GM18861 (cell line): ENCODE results near the gene NFATC2.
"Not testable (repeated sequence)": the region's sequence is repeated elsewhere in the genome, so short reads cannot be mapped to it uniquely, and the experiment has no call there.

Source experiments
- ATAC-seq: cut with Tn5 transposase; IDR thresholded peaks from one replicate; pipeline ENCODE4 v1.9.1; 2021; ENCODE audit not compliant: unreplicated experiment

The NFATC2 gene

DNA sequence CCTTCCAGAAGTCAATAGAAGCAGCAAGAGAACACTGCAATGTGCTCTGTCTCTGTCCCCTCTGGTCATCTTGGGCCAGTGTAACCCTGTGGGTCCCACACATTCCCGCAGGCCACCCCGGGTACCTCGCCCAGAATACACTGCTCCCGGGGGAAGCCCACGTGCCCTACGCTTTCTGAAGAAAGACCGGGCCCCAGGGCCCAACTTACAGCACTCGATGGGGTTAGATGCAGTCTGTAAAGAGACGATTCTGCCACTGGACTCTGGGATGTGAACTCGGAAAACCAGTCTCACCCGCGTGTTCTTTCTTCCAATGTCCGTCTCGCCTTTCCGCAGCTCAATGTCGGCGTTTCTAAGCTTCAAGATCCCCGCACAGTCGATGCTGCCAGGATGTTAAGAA lies 68.7 kb downstream of the NFATC2 start:
- no peak for ATAC-seq

DNA sequence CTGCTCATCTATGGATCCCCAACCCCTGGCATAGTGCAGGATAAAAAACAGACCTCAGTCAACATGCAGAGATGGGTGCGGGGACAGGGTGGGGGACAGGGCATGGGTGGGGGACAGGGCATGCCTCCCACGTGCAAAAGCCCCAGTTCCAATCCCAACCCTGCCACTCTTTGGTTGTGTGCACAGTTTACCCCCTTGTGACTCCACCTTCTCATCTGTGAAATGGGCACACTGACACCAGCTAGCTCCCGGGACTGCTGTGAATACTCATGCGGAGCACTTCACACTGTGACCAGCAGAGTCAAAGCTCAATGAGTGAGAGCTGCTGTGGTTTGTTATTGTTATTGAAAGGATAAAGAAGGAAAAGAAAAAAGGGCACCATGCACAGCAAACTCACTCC lies 69.3 kb downstream of the NFATC2 start:
- no peak for ATAC-seq

DNA sequence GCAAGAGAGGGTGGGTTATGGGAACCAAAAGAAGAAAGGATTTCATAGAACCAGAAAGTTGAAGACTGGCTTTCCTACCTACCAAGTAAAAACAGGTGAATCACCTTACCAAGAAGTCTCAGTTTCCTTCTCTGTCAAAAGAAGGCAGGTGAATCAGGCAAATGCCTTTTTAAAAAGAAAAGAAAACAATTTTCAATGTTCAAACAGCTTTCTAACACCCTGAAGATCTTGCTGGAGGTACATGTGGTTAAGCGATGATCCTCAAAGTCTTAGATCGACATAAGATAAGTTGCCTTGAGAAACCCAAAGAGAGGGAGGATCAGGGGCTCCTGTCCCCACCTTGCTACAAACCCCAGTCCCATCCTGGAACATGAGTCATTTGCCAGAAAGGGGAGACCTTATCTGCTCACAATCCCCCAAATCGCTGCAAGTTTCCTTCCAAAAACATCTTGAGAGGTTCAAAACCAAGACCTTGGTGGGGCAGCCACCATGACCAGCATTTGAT lies 71.6 kb downstream of the NFATC2 start:
- no peak for ATAC-seq

DNA sequence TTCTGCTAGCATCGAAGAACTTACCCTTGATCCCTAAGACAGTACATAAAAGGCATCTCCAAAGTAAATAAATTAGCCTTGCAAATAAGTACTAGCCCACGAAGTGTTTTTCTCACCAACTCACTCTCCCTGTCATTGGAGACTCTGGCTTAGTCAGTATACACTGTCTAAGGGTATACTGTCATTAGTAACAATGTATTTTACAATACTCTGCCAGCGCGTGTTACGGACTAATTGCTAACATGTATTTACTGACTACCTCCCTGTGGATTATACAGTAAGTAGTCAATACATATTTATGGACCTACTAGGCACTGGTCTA lies 72.1 kb downstream of the NFATC2 start:
- ATAC-seq: no peak

DNA sequence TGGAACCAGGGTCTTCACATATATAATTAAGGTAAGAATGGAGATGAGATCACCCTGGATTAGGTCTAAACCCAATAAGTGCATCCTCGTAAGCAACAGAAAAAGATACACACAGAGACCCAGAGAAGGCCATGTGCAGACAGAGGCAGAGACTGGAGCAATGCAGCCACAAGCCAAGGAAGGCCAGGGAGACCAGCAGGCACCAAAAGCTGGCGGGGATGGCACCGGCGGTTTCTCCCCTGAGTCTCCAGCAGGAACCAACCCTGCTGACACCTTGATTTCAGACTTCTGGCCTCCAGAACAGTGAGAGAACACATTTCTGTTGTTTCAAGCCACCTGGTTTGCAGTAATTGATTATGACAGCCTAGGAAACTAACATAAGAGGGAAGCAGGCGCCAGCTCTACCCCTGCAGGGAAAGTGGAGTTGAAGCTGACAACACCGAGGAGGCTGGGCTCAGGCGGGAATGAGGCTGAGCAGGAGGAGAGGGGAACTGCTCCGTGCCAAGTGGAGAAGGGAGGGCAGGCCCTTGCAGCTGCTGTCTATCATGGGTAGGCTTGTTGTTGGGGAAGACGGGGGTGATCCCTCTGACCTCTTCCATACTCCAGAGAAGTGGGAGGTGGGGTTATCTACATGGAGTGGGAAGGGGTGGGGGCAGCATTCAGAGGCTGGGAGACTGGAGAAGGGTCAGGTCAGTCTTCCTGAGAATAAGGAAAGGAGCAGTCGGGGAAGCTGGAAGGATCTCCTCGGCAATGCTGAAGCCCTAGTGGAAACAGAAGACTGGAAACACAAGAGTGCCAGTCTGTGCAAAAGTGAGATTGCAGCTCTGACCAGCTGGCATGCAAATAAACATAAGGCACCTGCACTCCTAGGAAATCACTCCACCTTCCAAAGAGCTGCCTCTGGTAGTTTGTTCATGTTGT lies 72.7 kb downstream of the NFATC2 start:
- ATAC-seq: no peak

- no peak for ATAC-seq
Observed at GRCh38 chr20:51469046-51469445, 73.5 kb downstream of the NFATC2 start.

- no peak for ATAC-seq
Observed at GRCh38 chr20:51468636-51469035, 73.9 kb downstream of the NFATC2 start.

GRCh38 chr20:51467956-51468626 lies 74.4 kb downstream of the NFATC2 start:
- ATAC-seq: no peak

DNA sequence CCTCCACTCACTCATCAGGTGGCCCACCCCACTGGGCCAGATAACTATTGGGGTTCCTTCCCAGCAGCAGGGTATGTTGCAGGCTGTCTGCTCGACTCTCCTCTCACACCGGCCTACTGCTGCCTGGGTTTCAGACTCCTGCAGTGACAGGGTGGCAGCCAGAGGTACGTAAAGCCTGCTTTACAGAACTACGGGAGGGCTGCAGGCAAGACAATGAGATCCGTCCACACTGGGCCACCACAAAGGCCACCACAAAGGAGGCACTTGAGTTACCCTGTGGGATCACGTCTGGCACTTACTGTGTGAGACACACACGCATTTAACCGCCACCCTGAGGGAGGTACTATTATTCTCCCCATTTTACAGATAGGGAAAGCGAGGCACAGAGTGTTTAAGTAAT lies 78.5 kb downstream of the NFATC2 start:
- ATAC-seq: no peak

DNA sequence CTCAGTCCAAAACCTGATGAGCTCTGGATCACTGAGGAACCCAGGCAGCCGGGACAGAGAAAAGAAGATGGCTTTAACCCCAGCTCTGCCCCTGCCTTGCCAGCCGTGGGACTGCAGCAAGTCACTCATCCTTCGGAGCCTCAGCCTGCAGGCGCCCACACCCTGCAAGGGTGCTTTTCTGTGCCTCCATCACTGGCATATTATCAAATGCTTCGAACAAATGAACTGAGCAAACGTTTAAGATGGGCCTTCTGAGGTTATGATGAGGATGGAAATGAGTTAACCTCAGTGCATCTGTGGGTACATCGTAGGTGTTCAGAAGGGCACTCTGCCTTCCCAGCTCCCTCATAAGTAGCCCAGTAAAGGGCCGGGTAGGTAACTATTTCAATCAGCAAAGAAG lies 79.0 kb downstream of the NFATC2 start:
- ATAC-seq: no peak

DNA sequence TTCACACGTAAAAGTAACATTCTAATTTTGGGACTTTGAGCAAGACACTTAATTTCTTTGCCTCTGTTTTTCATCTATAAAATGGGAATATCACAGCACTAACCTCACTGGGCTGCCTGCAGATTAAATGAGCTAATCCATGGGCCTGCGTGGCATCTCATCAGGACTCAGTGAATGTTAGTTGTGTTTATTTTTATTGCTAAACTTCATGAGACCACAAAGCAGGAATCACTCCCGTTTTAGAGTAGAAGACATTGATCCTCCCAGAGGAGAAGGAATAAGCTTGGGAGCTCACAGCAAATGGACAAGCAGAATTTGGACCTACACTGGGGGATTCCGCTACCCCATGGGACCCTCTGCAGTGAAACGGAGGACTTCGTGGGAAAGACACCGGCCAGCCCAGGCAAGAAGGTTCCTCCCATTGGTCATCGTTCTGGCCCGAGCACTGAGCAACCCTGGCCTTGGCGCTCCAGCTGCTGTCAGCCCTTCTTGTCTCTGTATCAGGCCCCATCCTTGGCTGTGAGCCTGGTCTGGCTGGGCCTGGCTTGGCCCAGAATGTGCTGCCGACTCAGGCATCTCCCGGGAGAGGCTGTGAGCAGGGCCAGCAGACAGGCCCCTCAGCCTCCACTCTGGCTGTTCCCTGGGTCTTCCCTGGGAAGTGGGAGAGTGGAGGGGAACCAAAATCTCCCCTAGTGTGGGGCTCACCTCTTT lies 79.8 kb downstream of the NFATC2 start:
- ATAC-seq: no peak

DNA sequence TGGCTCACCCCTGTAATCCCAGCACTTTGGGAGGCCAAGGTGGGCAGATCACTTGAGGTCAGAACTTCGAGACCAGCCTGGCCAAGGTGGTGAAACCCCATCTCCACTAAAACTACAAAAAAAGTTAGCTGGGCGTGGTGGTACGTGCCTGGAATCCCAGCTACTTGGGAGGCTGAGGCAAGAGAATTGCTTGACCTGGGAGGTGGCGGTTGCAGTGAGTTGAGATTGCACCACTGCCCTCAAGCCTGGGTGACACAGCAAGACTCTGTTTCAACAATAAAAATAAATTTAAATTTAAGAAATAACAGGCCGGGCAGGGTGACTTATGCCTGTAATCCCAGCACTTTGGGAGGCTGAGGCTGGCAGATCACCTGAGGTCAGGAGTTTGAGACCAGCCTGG lies 80.7 kb downstream of the NFATC2 start:
- not testable (repeated sequence) for ATAC-seq

- no peak for ATAC-seq
Observed at GRCh38 chr20:51461306-51461705, 81.2 kb downstream of the NFATC2 start.

DNA sequence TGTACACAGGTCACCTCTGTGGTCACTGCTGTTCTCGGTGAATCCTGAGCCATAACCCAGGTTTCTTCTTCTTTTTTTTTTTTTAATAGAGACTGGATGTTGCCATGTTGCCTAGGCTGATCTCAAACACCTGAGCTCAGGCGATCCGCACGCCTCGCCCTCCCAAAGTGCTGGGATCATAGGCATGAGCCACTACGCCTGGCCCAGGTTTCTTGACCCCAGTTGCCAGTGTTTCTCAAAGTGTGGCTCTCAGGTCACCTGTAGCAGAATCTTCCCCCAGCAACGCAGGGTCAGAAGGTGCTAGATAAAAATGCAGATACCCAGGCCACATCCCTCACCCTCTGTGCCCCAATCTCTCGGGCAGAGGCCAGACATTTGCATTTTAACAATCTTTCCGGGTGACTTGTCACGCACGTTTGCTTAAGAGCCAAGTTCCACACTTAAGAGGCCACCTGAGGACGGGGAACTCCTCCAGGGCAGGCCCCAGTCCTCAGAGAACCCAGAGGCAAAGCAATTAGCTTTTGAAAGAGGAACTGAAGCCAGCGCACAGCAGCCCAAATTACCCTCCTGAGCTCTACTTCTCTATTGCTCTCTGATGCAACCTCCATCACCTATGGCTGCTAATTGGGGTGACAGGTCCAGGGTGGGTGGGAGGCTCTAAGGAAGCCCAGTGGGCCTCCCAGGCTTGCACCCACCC lies 81.8 kb downstream of the NFATC2 start:
- peak; percentile 90 for ATAC-seq

DNA sequence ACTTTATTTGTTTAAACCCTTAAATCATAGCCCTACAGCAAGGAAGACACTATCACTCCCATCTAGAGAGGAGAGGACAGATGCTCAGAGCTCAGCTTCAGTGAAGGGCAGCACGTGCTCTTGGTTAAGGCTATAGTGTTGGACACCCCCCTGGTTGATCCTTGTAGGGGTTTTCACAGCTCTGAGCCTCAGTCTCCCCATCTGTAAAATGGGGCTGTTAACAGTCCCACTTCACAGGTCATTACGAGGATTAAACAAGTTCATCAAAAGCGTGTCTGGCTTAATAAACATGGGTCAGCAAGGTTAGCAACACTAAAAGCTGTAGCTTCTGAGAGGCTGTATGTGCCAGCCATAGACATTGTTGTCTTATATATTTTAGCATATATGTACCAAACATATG lies 82.4 kb downstream of the NFATC2 start:
- no peak for ATAC-seq

GRCh38 chr20:51458751-51459439 lies 83.6 kb downstream of the NFATC2 start:
- ATAC-seq: no peak

GRCh38 chr20:51457533-51457932 lies 85.0 kb downstream of the NFATC2 start:
- no peak for ATAC-seq

GRCh38 chr20:51456511-51457509 lies 85.7 kb downstream of the NFATC2 start:
- no peak for ATAC-seq

- ATAC-seq: no peak
Observed at GRCh38 chr20:51454250-51454865, 88.2 kb downstream of the NFATC2 start.
